IMR-90 (cell line): ENCODE data around the gene MTCL1. TPM values are rescaled to one million over a fixed set of nuclear protein-coding genes. Genes with fewer than 3 reads are reported as not detected.

Experiments
- ATAC-seq: fragments of 200-7000 bp; cut with Tn5 transposase; 2 replicates; pipeline ENCODE4 v1.9.1; 2020; ENCODE audit warnings: low read depth, mild to moderate bottlenecking, moderate library complexity
- BruUV-seq: library from RNA; stranded (reverse); fragments of 400-500 nt; replicated peaks from 2 replicates; lab custom pipeline; 2021; lab: Mats Ljungman, UMichigan
- CTCF ChIA-PET: fragments of 300-600 bp; formaldehyde crosslinking; extraction: SDS; loops from one replicate; lab custom pipeline; 2021; ENCODE audit warnings: antibody characterized with exemption; lab: Yijun Ruan, JAX
- POLR2A ChIA-PET: fragments of 300-600 bp; sonication (Branson Sonifier 250); formaldehyde crosslinking; loops from one replicate; lab custom pipeline; 2022; ENCODE audit warnings: antibody characterized with exemption; ENCODE audit not compliant: unreplicated experiment; lab: Charles Lee
- DNase-seq: peaks from one replicate; pipeline ENCODE4 v3.0.0; 2013
- H2AFZ ChIP-seq: replicated peaks from 2 replicates; pipeline ENCODE3; 2013; ENCODE audit warnings: low read length, mild to moderate bottlenecking; ENCODE audit not compliant: poor library complexity
- H2AK5ac ChIP-seq: 2 replicates; pipeline ENCODE4 v1.6.1; 2013; ENCODE audit warnings: low read depth, low read length, inconsistent platforms
- H2AK9ac ChIP-seq: replicated peaks from 2 replicates; pipeline ENCODE3; 2013; ENCODE audit warnings: mild to moderate bottlenecking, low read depth, low read length, moderate library complexity; ENCODE audit not compliant: poor library complexity
- H2BK120ac ChIP-seq: 2 replicates; pipeline ENCODE4 v1.6.1; 2013; ENCODE audit warnings: low read depth, low read length, inconsistent platforms
- H2BK15ac ChIP-seq: 3 replicates; pipeline ENCODE4 v1.6.1; 2013; ENCODE audit warnings: low read depth, low read length, inconsistent platforms
- H2BK20ac ChIP-seq: 2 replicates; pipeline ENCODE4 v1.6.1; 2013; ENCODE audit warnings: low read depth, mild to moderate bottlenecking, inconsistent platforms, low read length, moderate library complexity
- H2BK5ac ChIP-seq: 2 replicates; pipeline ENCODE4 v1.6.1; 2013; ENCODE audit warnings: mild to moderate bottlenecking, low read depth, low read length, inconsistent platforms; ENCODE audit not compliant: poor library complexity, severe bottlenecking
- H3K14ac ChIP-seq: replicated peaks from 2 replicates; pipeline ENCODE4 v1.6.1; 2013; ENCODE audit warnings: low read depth, low read length, inconsistent platforms
- H3K18ac ChIP-seq: 2 replicates; pipeline ENCODE4 v1.6.1; 2013; ENCODE audit warnings: low read depth, low read length, control low read depth
- H3K23ac ChIP-seq: 2 replicates; pipeline ENCODE4 v1.6.1; 2013; ENCODE audit warnings: low read depth, low read length, inconsistent platforms
- H3K27ac ChIP-seq: 2 replicates; pipeline ENCODE4 v1.5.1; 2013; ENCODE audit warnings: mild to moderate bottlenecking, control low read depth, low read length; ENCODE audit not compliant: insufficient read depth
- H3K27me3 ChIP-seq: 2 replicates; pipeline ENCODE4 v1.6.1; 2013; ENCODE audit warnings: low read length; ENCODE audit not compliant: control insufficient read depth, insufficient read depth
- H3K36me3 ChIP-seq: 2 replicates; pipeline ENCODE4 v1.6.1; 2013; ENCODE audit warnings: low read length, mixed read lengths; ENCODE audit not compliant: control insufficient read depth, insufficient read depth
- H3K4ac ChIP-seq: 2 replicates; pipeline ENCODE4 v1.6.1; 2013; ENCODE audit warnings: low read depth, low read length, inconsistent platforms
- H3K4me1 ChIP-seq: 2 replicates; pipeline ENCODE4 v1.6.1; 2013; ENCODE audit warnings: low read length, mixed read lengths; ENCODE audit not compliant: control insufficient read depth, insufficient read depth
- H3K4me2 ChIP-seq: 2 replicates; pipeline ENCODE4 v1.6.1; 2013; ENCODE audit warnings: low read depth, mild to moderate bottlenecking, control low read depth, low read length, moderate library complexity
- H3K4me3 ChIP-seq: 2 replicates; pipeline ENCODE4 v1.5.1; 2013; ENCODE audit warnings: low read depth, mild to moderate bottlenecking, control low read depth, low read length, moderate library complexity; ENCODE audit not compliant: insufficient read depth
- H3K56ac ChIP-seq: 2 replicates; pipeline ENCODE4 v1.6.1; 2013; ENCODE audit warnings: low read length, inconsistent platforms; ENCODE audit not compliant: insufficient read depth; ENCODE audit errors: extremely low read depth
- H3K79me1 ChIP-seq, 2 experiments: 2 replicates each; pipeline ENCODE4 v1.6.1; 2013; ENCODE audit warnings: low read length in 2 of 2, inconsistent platforms in 1 of 2, low read depth in 1 of 2
- H3K9ac ChIP-seq: 2 replicates; pipeline ENCODE4 v1.6.1; 2013; ENCODE audit warnings: low read depth, low read length, control low read depth
- H3K9me1 ChIP-seq: 2 replicates; pipeline ENCODE4 v1.6.1; 2013; ENCODE audit warnings: low read length, inconsistent platforms; ENCODE audit not compliant: insufficient read depth
- H3K9me3 ChIP-seq: 2 replicates; pipeline ENCODE4 v1.6.1; 2013; ENCODE audit warnings: low read length; ENCODE audit not compliant: control insufficient read depth, insufficient read depth
- H4K20me1 ChIP-seq: 2 replicates; pipeline ENCODE4 v1.6.1; 2013; ENCODE audit warnings: low read length, inconsistent platforms; ENCODE audit not compliant: insufficient read depth
- H4K5ac ChIP-seq: 2 replicates; pipeline ENCODE4 v1.6.1; 2013; ENCODE audit warnings: mild to moderate bottlenecking, low read depth, low read length, control low read depth
- H4K8ac ChIP-seq, 2 experiments: 2 replicates each; pipeline ENCODE4 v1.6.1; 2013; ENCODE audit warnings: low read depth in 2 of 2, low read length in 2 of 2, control low read depth in 1 of 2, inconsistent platforms in 1 of 2
- H4K91ac ChIP-seq: 2 replicates; pipeline ENCODE4 v1.6.1; 2013; ENCODE audit warnings: low read depth, low read length, inconsistent platforms; ENCODE audit not compliant: insufficient read depth
- BHLHE40 ChIP-seq: fragments of 150-350 bp; IDR thresholded peaks from 2 replicates; pipeline ENCODE4 v1.6.1; 2016; ENCODE audit warnings: mild to moderate bottlenecking, low read depth, low read length
- CTCF ChIP-seq: conservative IDR thresholded peaks from 2 replicates; pipeline ENCODE4 v1.5.1; 2012; ENCODE audit warnings: mild to moderate bottlenecking, low read depth, low read length, improper control_type of control experiment
- MAZ ChIP-seq: IDR thresholded peaks from 2 replicates; pipeline ENCODE4 v1.6.1; 2012; ENCODE audit warnings: low read depth, mild to moderate bottlenecking, low read length, improper control_type of control experiment, moderate library complexity, borderline replicate concordance
- MXI1 ChIP-seq: IDR thresholded peaks from 2 replicates; pipeline ENCODE4 v1.6.1; 2012; ENCODE audit warnings: low read depth, mild to moderate bottlenecking, low read length, moderate library complexity, borderline replicate concordance
- POLR2A ChIP-seq: IDR thresholded peaks from 2 replicates; pipeline ENCODE4 v1.6.1; 2012; ENCODE audit warnings: mild to moderate bottlenecking, low read depth, low read length
- WGBS, 2 experiments: methylation state at CpG; one replicate each; pipeline versions ENCODE4 v1.1.5 to v1.1.7; 2013; ENCODE audit warnings: missing lambda C conversion rate in 2 of 2; ENCODE audit not compliant: insufficient read length in 1 of 2; ENCODE audit errors: extremely low coverage in 2 of 2; 5-methylcytosine and 5-hydroxymethylcytosine counted together
- dilution Hi-C: fragments of 300-500 bp; cut with HindIII; formaldehyde crosslinking; loops from one replicate; pipeline ENCODE4 v1.14.3; 2018; ENCODE audit warnings: low sequenced_read_pairs; ENCODE audit not compliant: unreplicated experiment
- in situ Hi-C: fragments of 300-500 bp; cut with MboI; formaldehyde crosslinking; loops from 3 replicates; pipeline ENCODE4 v1.14.3; 2019; ENCODE audit warnings: low sequenced_read_pairs, inconsistent platforms, mixed read lengths
- intact Hi-C: fragments of 100-400 bp; cut with micrococcal nuclease; formaldehyde crosslinking; loops from 2 replicates; pipeline ENCODE4 v1.10.0; 2022
- polyA plus RNA-seq, 3 experiments: library from polyadenylated mRNA; depleted of rRNA; stranded (reverse); fragments of >200 nt; gene quantifications; 2 replicates each; pipeline ENCODE4 v1.2.3, GENCODE V29; 2012; ENCODE audit warnings: low replicate concordance in 1 of 3
- total RNA-seq: library from RNA; depleted of rRNA; stranded (reverse); fragments of >200 nt; gene quantifications from 2 replicates; pipeline ENCODE4 v1.2.3, GENCODE V29; 2012

MTCL1 gene
- total and polyA plus RNA-seq, 2 of the 4 experiments (the other 2 are of a cell fraction), result 29.0 to 45.3 TPM

DNA sequence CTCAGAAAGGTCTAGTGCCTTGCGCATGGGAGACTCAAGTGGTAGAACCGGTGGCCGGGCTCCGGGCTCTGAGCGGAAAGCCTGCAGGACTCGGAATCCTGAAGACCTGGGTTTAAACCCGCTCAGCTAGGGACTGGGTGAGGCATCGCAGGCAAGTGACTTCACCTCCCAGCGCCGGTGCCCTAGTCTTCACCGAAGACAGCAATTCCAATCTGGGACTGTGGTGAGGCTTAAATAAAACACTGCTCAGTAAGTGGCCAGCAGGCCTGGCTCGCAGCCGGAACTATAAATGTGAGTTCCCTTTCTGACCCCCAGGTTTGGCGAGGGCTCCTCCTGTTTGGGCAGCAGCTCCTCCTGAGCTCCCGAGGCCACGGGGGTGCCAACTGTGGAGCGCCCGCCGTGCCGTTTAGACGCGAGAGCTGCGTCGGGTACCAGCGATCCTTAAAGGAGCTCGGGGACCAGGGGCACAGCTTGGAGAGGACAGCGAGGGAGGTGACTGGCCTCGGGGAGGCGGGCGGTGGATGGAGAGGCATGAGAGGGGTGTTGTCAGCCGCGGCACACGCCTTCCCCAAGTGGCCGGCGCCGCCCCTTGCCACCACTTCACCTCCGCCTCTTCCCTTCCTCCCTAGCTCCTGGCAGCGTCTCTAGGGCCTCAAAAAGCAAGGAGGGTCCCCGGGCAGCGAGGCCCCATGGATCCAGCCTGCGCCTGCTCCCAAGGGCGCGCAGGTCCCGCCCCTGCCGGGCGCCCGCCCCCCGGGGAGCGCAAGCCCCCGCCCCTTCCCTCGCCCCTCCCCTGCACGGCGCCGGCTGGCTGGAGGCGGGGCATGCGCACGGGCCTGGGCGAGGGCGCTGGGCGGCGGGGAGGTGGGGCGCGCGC is 757 bp upstream of the MTCL1 start:
- Histone ChIP-seq H3K4me2 (peak overlapping the region; percentile 75), H2BK20ac (peak overlapping the region; percentile 67), H2BK120ac (peak overlapping the region; percentile 96), H3K36me3 (peaks cover 9% of the 10 kb centered on the region), H3K9me3 (no peaks in the 10 kb centered on the region), H3K4ac (peak overlapping the region; percentile 96), H4K5ac (peak overlapping the region; percentile 15), H2AFZ (peak overlapping the region; percentile 97), H3K9ac (peak overlapping the region; percentile 62), H3K27me3 (no peaks in the 10 kb centered on the region), H3K18ac (peak overlapping the region; percentile 36), H3K4me3 (peak overlapping the region; percentile 45), H4K91ac (peak overlapping the region; percentile 62), H3K56ac (peak overlapping the region; percentile 74), H2AK9ac (peak overlapping the region; percentile 93), H3K23ac (peak overlapping the region; percentile 96), H2BK5ac (peak overlapping the region; percentile 88), H3K27ac (peak overlapping the region; percentile 91), H4K8ac (peak overlapping the region; percentile 58 to 92), H2BK15ac (peak overlapping the region; percentile 60; the same call in 2 of the 3 replicates), H3K9me1 (peaks cover 21% of the 10 kb centered on the region), H2AK5ac (peak overlapping the region; percentile 50), H3K79me1 (peaks cover 0 to 50% of the 10 kb centered on the region in 2 experiments; a peak in 2 of 4 replicates), H4K20me1 (peaks cover 32% of the 10 kb centered on the region), H3K4me1 (peaks cover 26% of the 10 kb centered on the region), H3K14ac (peak overlapping the region; percentile 98)
- DNase-seq (peak; percentile 88), ATAC-seq (peak; percentile 88)
- TF ChIP-seq MXI1 (peak; percentile 56; the same call in 1 of the 2 replicates), BHLHE40 (peak; percentile 82), POLR2A (0 out of 2 replicates have a peak, but pooled peaks have one; percentile 36), MAZ (peak; percentile 79), CTCF (no peak)
- ChIA-PET POLR2A (no interaction called here), CTCF (interaction anchor here (1.1 kb wide), 1 partner anchor 283 kb away, joined by 5 read pairs; no protein-coding TSS in a partner anchor)
- no TSS peak for BruUV-seq
- dilution Hi-C loops, result no loop called here
- in situ Hi-C loops, result loop anchor here (5.0 kb wide), 2 partner anchors 93 to 278 kb away; no protein-coding TSS in a partner anchor
- WGBS, 2 experiments, result 20% methylated on average over 24 of the region's 64 CpGs; no CpG with 5 or more reads in 1 of the 2 experiments
- intact Hi-C loops, result loop anchor here (5.0 kb wide), 1 partner anchor 618 kb away; no protein-coding TSS in a partner anchor
